ENCODE data around the gene ZNF407. TPM values are rescaled to one million over a fixed set of nuclear protein-coding genes. Genes with fewer than 3 reads are reported as not detected.

The ZNF407 gene
- total RNA-seq, 2 donors from 2014 or later = 11.7 to 22.2 TPM

GRCh38 chr18:74694436-74694835 lies 96.8 kb downstream of the ZNF407 start:
- DNase-seq (ENCODE audit: low spot score) = no peak
- 80% methylated on average over 1 of the region's 1 CpG for WGBS
- no peak for TF ChIP-seq POLR2AphosphoS5 (IDR thresholded peaks at IDR 0.05)
- no peak for TF ChIP-seq CTCF (IDR thresholded peaks at IDR 0.05)
- TF ChIP-seq POLR2A (IDR thresholded peaks at IDR 0.05) = no peak
- H3K4me3 ChIP-seq = no peak overlapping the region
- no peak overlapping the region for H3K27ac ChIP-seq
- intact Hi-C loops (cut with DNase I) = no loop called here
- no peaks in the 10 kb centered on the region for H3K27me3 ChIP-seq (replicated peaks; ENCODE audit: insufficient read depth)
- no peaks in the 10 kb centered on the region for H3K36me3 ChIP-seq
- no peaks in the 10 kb centered on the region for H3K9me3 ChIP-seq
- no peaks in the 10 kb centered on the region for H3K4me1 ChIP-seq (replicated peaks)

GRCh38 chr18:74695170-74695569 lies 97.5 kb downstream of the ZNF407 start:
- Histone ChIP-seq H3K36me3 (no peaks in the 10 kb centered on the region), H3K4me1 (replicated peaks) (no peaks in the 10 kb centered on the region), H3K9me3 (no peaks in the 10 kb centered on the region), H3K27ac (no peak overlapping the region), H3K27me3 (replicated peaks; ENCODE audit: insufficient read depth) (no peaks in the 10 kb centered on the region), H3K4me3 (no peak overlapping the region)
- TF ChIP-seq POLR2A (IDR thresholded peaks at IDR 0.05) (no peak), CTCF (IDR thresholded peaks at IDR 0.05) (no peak), POLR2AphosphoS5 (IDR thresholded peaks at IDR 0.05) (no peak)
- intact Hi-C loops (cut with DNase I) = no loop called here
- WGBS = 83% methylated on average over 5 of the region's 5 CpGs
- no peak for DNase-seq (ENCODE audit: low spot score)

- TF ChIP-seq CTCF (IDR thresholded peaks at IDR 0.05) (no peak), POLR2AphosphoS5 (IDR thresholded peaks at IDR 0.05) (no peak), POLR2A (IDR thresholded peaks at IDR 0.05) (no peak)
- H3K4me1 ChIP-seq (replicated peaks) = no peaks in the 10 kb centered on the region
- WGBS = 78% methylated on average over 4 of the region's 4 CpGs
- no peak overlapping the region for H3K27ac ChIP-seq
- H3K27me3 ChIP-seq (replicated peaks; ENCODE audit: insufficient read depth) = no peaks in the 10 kb centered on the region
- H3K36me3 ChIP-seq = no peaks in the 10 kb centered on the region
- intact Hi-C loops (cut with DNase I) = no loop called here
- no peak for DNase-seq (ENCODE audit: low spot score)
- no peak overlapping the region for H3K4me3 ChIP-seq
- no peaks in the 10 kb centered on the region for H3K9me3 ChIP-seq
Measured at GRCh38 chr18:74698881-74699280, 101.2 kb downstream of the ZNF407 start.

- no peaks in the 10 kb centered on the region for H3K9me3 ChIP-seq
- no peak overlapping the region for H3K27ac ChIP-seq
- WGBS = 61% methylated on average over 3 of the region's 3 CpGs
- DNase-seq (ENCODE audit: low spot score) = no peak
- no peak overlapping the region for H3K4me3 ChIP-seq
- no peak for TF ChIP-seq POLR2AphosphoS5 (IDR thresholded peaks at IDR 0.05)
- TF ChIP-seq POLR2A (IDR thresholded peaks at IDR 0.05) = no peak
- TF ChIP-seq CTCF (IDR thresholded peaks at IDR 0.05) = no peak
- no peaks in the 10 kb centered on the region for H3K4me1 ChIP-seq (replicated peaks)
- no peaks in the 10 kb centered on the region for H3K27me3 ChIP-seq (replicated peaks; ENCODE audit: insufficient read depth)
- intact Hi-C loops (cut with DNase I) = no loop called here
- no peaks in the 10 kb centered on the region for H3K36me3 ChIP-seq
Measured at GRCh38 chr18:74699455-74699854, 101.8 kb downstream of the ZNF407 start.

GRCh38 chr18:74702950-74703349 lies 105.3 kb downstream of the ZNF407 start:
- no peak overlapping the region for H3K4me3 ChIP-seq
- H3K9me3 ChIP-seq = no peaks in the 10 kb centered on the region
- no peaks in the 10 kb centered on the region for H3K4me1 ChIP-seq (replicated peaks)
- TF ChIP-seq CTCF (IDR thresholded peaks at IDR 0.05) (no peak), POLR2A (IDR thresholded peaks at IDR 0.05) (no peak), POLR2AphosphoS5 (IDR thresholded peaks at IDR 0.05) (no peak)
- no peaks in the 10 kb centered on the region for H3K27me3 ChIP-seq (replicated peaks; ENCODE audit: insufficient read depth)
- intact Hi-C loops (cut with DNase I) = no loop called here
- no peak overlapping the region for H3K27ac ChIP-seq
- no peak for DNase-seq (ENCODE audit: low spot score)
- H3K36me3 ChIP-seq = no peaks in the 10 kb centered on the region
- 77% methylated on average over 3 of the region's 3 CpGs for WGBS
